Superior temporal gyrus (tissue), 1 donor: Measurements from ENCODE around the gene TGDS.

Experiments
- DNase-seq: peaks from one replicate; pipeline ENCODE4 v3.0.0-alpha.2; 2016; ENCODE audit errors: extremely low spot score

Gene TGDS

GRCh38 chr13:94601446-94602431 lies 5.8 kb upstream of the TGDS start, which contains the start of gene GPR180:
Gene GPR180, plus strand, starts transcription at chr13:94601857. Its CDS starts 71 bp downstream, at chr13:94601928.
- DNase-seq = peak; percentile 98

DNA sequence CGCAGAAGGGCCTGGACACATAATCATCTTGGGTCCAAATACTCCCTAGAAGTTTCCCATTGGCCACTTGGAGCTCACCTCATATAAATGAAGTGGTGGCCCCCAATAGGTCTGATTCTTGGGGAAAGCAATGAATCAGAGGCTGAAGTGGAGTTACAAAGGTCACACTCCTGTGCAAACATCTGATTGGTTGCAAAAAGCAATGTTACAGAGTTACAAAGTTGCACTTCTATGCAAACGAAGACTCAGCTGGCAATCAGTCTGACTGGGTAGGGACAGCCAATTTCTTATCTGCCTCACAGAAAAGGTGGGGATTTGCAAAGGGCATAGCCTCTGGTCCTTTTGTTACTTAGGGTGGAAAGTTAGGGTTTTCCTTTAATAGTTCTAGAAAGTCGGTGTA lies 3.9 kb upstream of the TGDS start:
- DNase-seq = no peak

- no peak for DNase-seq
Observed at GRCh38 chr13:94598281-94598680, 2.3 kb upstream of the TGDS start.

GRCh38 chr13:94596575-94596971 lies 621 bp upstream of the TGDS start:
- no peak for DNase-seq

- peak; percentile 49 for DNase-seq
Observed at GRCh38 chr13:94595001-94595949, 677 bp downstream of the TGDS start.

DNA sequence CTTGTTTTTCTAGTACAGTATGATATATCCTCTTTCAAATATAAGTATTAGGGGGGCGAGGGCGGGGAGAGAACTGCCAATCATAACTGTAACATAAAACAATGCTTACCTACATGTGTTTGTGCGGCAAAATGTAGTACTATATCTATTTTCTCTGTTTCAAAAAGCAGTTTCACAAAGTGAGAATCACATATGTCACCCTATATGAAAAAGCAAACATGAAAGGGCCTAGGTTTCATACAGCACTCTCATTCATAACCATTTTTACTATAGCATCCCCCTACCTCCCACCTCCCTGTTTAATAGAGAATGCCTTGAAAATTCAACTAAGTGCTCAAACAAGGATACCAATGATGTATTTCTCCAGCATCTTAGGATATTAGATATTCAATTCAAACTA lies 5.2 kb downstream of the TGDS start:
- DNase-seq = no peak

DNA sequence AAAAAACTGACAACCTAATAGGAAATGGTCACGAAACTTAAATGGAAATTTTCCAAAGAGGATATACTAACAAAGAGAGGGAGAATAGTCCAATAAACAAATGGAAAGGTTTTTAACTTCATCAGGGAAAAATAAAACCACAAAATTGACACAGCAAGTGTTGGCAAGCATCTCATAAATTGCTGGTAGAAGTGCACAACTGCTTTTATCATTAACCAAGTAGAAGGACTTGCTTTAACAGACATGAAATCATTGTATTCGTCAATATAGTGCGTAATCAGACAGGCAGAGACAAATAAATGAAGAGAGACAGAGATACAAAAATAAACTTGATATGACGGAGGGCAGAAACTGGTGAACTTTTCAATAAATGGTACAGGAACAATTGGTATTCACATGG lies 7.4 kb downstream of the TGDS start:
- DNase-seq = no peak

- no peak for DNase-seq
Observed at GRCh38 chr13:94586371-94586770, 9.6 kb downstream of the TGDS start.

DNA sequence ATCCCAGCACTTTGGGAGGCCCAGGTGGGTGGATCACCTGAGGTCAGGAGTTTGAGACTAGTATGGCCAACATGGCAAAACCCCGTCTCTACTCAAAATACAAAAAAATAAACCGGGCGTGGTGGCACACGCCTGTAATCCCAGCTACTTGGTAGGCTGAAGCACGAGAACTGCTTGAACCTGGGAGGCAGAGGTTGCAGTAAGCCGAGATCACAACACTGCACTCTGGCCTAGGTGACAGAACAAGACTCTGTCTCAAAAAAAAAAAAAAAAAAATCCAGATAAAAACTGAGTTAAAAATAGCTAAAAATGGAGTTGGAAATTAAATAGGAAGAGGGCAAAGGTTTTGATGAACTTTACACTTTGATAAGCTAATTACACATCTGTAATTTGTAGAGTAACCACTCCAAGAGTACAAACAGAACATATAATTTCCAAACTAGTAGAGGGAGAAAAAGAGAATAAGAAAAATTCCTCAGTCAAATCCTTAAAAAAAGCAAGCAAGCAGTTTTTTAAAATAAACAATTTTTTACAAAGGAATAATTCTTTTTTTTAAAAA lies 10.3 kb downstream of the TGDS start:
- DNase-seq = no peak

- no peak for DNase-seq
Observed at GRCh38 chr13:94583926-94584325, 12.0 kb downstream of the TGDS start.

DNA sequence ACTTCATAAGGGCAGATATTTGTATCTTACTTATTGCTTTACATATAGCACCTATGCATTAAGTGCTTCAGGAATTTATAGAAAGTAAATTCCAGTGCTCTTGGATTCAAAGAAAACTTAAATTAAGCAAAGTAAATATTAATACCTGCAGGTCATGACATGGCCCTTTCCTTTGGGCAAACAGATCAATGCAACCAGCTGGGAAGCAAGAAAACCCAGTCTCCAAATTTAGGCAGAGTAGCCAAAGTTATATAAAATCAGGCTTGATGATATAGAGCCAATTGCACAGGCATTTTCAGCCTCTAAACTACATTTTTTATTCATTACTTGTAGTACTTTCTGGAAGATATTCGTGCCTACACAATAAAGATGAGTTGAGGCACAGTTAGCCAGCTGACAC lies 16.9 kb downstream of the TGDS start:
- no peak for DNase-seq

GRCh38 chr13:94569615-94570014 lies 26.3 kb downstream of the TGDS start:
- DNase-seq = no peak

GRCh38 chr13:94568443-94568842 lies 27.5 kb downstream of the TGDS start:
- DNase-seq = no peak

DNA sequence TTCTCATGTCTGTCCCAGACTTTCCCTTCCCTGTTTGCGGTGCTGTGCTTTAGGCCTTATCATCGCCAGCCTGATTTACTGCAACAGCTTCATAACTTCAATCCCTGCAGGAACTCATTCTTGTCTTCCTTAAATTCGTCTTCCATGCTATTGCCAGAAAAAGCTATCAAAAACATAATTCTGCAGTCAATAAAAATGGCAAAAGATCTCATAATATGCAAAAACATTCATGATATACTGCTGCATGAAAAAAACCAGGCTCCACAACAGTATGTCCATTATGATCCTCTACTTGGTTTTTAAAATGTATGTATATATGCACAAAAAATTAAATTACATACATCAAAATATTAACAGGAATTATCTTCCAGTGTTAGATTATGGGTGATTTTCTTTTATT lies 28.4 kb downstream of the TGDS start:
- DNase-seq = no peak

- no peak for DNase-seq
Observed at GRCh38 chr13:94561126-94561525, 34.8 kb downstream of the TGDS start.

DNA sequence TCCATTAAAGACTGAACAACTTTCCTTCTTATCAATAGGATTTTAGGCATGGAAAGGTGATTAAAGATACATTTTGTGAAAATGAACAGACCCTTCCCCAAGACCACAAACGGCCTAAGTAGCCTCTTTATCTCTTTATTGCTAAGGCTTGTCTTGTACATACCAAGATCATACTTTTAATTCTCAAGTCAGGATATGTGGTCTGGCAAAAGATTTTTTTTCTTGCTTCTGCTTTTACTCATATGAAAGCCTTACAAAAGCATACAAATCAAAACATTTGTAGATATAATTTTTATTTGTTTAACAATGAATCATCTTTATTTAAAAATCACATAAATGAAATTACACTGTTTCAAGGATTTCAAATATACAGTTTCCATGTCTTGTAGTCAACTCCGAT lies 35.8 kb downstream of the TGDS start:
- DNase-seq = no peak

- no peak for DNase-seq
Observed at GRCh38 chr13:94559222-94559795, 36.6 kb downstream of the TGDS start.

DNA sequence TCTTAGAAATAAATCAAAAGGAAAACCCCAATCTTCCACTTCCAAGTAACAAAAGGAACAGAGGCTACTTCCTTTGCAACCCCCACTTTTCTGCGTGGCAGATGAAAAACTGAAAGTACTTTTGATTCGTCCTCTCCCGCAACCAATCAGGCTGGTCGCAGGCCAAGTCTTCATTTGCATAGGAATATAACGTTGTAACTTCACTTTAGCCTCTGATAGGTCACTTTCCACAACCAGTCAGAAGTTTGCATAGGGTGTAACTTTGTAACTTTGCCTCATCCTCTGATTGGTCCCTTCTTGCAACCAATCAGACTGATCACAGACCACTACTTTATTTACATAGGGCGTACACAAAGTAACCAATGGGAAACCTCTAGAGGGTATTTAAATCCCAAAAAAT lies 37.2 kb downstream of the TGDS start:
- no peak for DNase-seq

DNA sequence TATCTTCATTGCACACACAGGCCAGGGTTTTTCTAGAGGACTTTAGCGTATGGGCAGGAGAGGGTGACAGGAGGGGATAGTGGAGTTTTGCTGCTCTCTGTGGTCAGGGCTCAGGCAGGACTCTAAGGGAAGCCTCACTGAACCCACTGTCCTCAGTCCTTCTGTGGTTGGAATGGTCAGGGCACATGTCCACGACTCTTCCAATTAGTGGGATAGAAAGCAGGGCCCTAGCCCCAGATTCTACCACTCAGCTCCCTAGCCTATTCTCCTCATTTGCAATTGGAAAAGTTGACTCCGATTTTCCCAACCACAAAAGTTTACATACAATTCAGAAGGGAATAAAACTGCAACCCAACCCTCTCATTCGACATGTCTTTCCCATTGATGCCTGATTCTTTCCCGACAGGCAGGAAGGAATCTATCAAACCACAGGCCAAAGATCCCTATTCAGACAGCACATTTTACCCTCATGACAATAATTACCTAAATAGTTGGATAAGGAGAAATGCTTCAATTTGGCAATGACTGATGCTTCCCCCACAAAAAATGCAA lies 38.2 kb downstream of the TGDS start:
- no peak for DNase-seq

- DNase-seq = no peak
Observed at GRCh38 chr13:94556621-94557020, 39.3 kb downstream of the TGDS start.

DNA sequence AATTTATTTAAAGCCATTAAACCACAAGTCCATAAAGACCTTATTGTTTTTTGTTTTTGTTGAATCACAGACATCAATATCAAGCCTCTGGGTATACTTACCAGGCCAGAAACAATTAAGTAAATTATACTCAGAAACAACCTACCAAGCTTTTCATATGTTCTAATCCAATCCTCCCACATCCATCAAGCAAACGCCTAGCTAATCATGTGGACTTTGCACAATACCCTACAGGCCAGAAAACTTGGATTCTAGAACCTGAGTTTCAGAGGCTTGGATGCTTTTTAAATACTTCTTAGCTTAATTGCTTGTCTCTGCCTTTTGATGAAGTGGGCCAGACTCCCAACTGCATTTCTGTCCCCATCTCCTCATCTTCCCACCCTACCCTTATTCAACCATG lies 39.9 kb downstream of the TGDS start:
- no peak for DNase-seq
